HUES64 (cell line): ENCODE data around the gene KNSTRN.

ENCODE experiments used
- H3K27ac ChIP-seq: 2 replicates; pipeline ENCODE4 v1.7.0; 2013; ENCODE audit warnings: low read depth, low read length, inconsistent platforms
- H3K27me3 ChIP-seq: 2 replicates; pipeline ENCODE4 v1.6.1; 2013; ENCODE audit warnings: mild to moderate bottlenecking, low read length; ENCODE audit not compliant: insufficient read depth
- H3K36me3 ChIP-seq: 2 replicates; pipeline ENCODE4 v1.6.1; 2013; ENCODE audit warnings: mild to moderate bottlenecking, low read length; ENCODE audit not compliant: insufficient read depth
- H3K4me1 ChIP-seq: 2 replicates; pipeline ENCODE4 v1.6.1; 2013; ENCODE audit warnings: mild to moderate bottlenecking, low read length, moderate library complexity; ENCODE audit not compliant: insufficient read depth
- H3K4me3 ChIP-seq: 2 replicates; pipeline ENCODE4 v1.5.1; 2013; ENCODE audit warnings: mild to moderate bottlenecking, low read length, moderate library complexity
- H3K9ac ChIP-seq: 2 replicates; pipeline ENCODE4 v1.6.1; 2013; ENCODE audit warnings: mild to moderate bottlenecking, low read depth, low read length
- H3K9me3 ChIP-seq: 2 replicates; pipeline ENCODE4 v1.6.1; 2013; ENCODE audit warnings: low read depth, low read length; ENCODE audit not compliant: insufficient read depth
- WGBS: fragments of 150-250, 120-280 bp; methylation state at CpG from one replicate; pipeline ENCODE4 v1.1.7; 2013; ENCODE audit warnings: missing lambda C conversion rate; 5-methylcytosine and 5-hydroxymethylcytosine counted together

Gene KNSTRN

GRCh38 chr15:40409366-40409765, 26.8 kb downstream of the KNSTRN start:
- H3K4me3 ChIP-seq = no peak overlapping the region
- 93% methylated on average over 3 of the region's 3 CpGs for WGBS
- H3K27me3 ChIP-seq = no peaks in the 10 kb centered on the region
- H3K9ac ChIP-seq = no peak overlapping the region
- no peak overlapping the region for H3K27ac ChIP-seq
- H3K36me3 ChIP-seq = peaks cover 71% of the 10 kb centered on the region
- no peaks in the 10 kb centered on the region for H3K9me3 ChIP-seq
- H3K4me1 ChIP-seq = peaks cover 3% of the 10 kb centered on the region; the same call in 1 of the 2 replicates

DNA sequence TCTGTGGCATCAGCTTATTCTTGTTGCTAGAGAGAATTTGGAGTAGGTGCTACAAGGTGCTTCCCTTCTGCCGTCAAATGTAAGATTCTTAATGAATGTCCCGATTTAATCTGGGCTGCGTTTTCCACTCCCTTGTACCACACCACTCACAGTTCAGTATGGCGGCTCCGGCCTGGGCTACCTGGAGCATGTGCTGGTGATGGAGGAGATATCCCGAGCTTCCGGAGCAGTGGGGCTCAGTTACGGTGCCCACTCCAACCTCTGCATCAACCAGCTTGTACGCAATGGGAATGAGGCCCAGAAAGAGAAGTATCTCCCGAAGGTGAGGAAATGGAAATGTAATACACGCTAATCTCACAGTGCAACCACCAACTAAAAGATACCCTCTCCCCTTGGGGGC, 28.0 kb downstream of the KNSTRN start:
- Histone ChIP-seq H3K27ac (no peak overlapping the region), H3K9ac (no peak overlapping the region), H3K4me3 (no peak overlapping the region), H3K36me3 (peaks cover 82% of the 10 kb centered on the region), H3K27me3 (no peaks in the 10 kb centered on the region), H3K9me3 (no peaks in the 10 kb centered on the region), H3K4me1 (no peaks in the 10 kb centered on the region; the same call in 1 of the 2 replicates)
- 96% methylated on average over 8 of the region's 11 CpGs for WGBS

GRCh38 chr15:40412095-40412759, 29.7 kb downstream of the KNSTRN start:
- whole genome bisulfite sequencing = 89% methylated on average over 7 of the region's 7 CpGs
- no peaks in the 10 kb centered on the region for H3K4me1 ChIP-seq
- no peaks in the 10 kb centered on the region for H3K27me3 ChIP-seq
- no peaks in the 10 kb centered on the region for H3K9me3 ChIP-seq
- no peak overlapping the region for H3K27ac ChIP-seq
- no peak overlapping the region for H3K4me3 ChIP-seq
- H3K36me3 ChIP-seq = peaks cover 94% of the 10 kb centered on the region
- no peak overlapping the region for H3K9ac ChIP-seq

- Histone ChIP-seq H3K4me3 (no peak overlapping the region), H3K27ac (no peak overlapping the region), H3K27me3 (no peaks in the 10 kb centered on the region), H3K4me1 (no peaks in the 10 kb centered on the region), H3K36me3 (peaks cover 93% of the 10 kb centered on the region), H3K9ac (no peak overlapping the region), H3K9me3 (no peaks in the 10 kb centered on the region)
- WGBS = 97% methylated on average over 7 of the region's 9 CpGs
Observed at GRCh38 chr15:40413036-40413435, 30.5 kb downstream of the KNSTRN start.

GRCh38 chr15:40414816-40415215, 32.3 kb downstream of the KNSTRN start:
- WGBS = 93% methylated on average over 7 of the region's 7 CpGs

DNA sequence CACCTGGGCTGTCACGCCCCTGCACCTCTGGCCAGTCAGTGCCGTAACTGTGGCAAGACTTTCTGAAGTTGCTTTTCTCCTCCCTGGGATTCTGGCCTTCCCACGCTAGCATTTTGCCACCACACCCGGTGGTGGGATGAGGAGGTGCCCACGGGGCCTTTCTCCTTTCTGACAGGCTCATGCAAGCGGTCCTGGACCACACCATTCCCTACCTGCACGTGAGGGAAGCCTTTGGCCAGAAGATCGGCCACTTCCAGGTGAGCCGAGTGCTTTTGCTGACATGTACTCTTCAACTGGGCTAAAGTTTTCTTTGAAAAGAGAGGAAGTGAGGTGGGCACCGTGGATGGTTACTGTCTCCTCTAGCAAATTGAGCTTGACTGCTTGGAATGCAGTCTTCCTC, 32.7 kb downstream of the KNSTRN start:
- 94% methylated on average over 10 of the region's 10 CpGs for WGBS
- Histone ChIP-seq H3K36me3 (peaks cover 80% of the 10 kb centered on the region), H3K9me3 (no peaks in the 10 kb centered on the region), H3K27ac (no peak overlapping the region), H3K4me1 (no peaks in the 10 kb centered on the region), H3K9ac (no peak overlapping the region), H3K27me3 (no peaks in the 10 kb centered on the region), H3K4me3 (no peak overlapping the region)

More at GRCh38 chr15:40414816-40415215, 32.3 kb downstream of the KNSTRN start:
- Histone ChIP-seq H3K9me3 (no peaks in the 10 kb centered on the region), H3K36me3 (peaks cover 84% of the 10 kb centered on the region), H3K9ac (no peak overlapping the region), H3K27me3 (no peaks in the 10 kb centered on the region), H3K27ac (no peak overlapping the region), H3K4me1 (no peaks in the 10 kb centered on the region), H3K4me3 (no peak overlapping the region)

GRCh38 chr15:40416056-40416455, 33.5 kb downstream of the KNSTRN start:
- 95% methylated on average over 14 of the region's 14 CpGs for WGBS
- no peaks in the 10 kb centered on the region for H3K27me3 ChIP-seq
- no peaks in the 10 kb centered on the region for H3K4me1 ChIP-seq
- peaks cover 72% of the 10 kb centered on the region for H3K36me3 ChIP-seq
- no peaks in the 10 kb centered on the region for H3K9me3 ChIP-seq
- H3K4me3 ChIP-seq = no peak overlapping the region
- H3K27ac ChIP-seq = no peak overlapping the region
- no peak overlapping the region for H3K9ac ChIP-seq

DNA sequence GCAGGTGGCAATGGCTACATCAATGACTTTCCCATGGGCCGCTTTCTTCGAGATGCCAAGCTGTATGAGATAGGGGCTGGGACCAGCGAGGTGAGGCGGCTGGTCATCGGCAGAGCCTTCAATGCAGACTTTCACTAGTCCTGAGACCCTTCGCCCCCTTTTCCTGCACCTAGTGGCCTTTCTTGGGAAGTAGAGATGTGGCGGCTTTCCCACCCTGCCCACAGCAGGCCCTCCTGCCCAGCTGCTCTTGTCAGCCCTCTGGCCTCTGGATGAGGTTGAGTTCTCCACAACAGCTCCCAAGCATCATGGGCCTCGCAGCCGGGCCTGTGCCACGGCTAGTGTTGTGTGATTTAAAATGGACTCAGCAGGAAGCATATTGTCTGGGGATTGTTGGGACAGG, 35.6 kb downstream of the KNSTRN start:
- Histone ChIP-seq H3K4me1 (0 out of 2 replicates have a peak, but pooled peaks cover 4% of the 10 kb centered on the region), H3K9ac (no peak overlapping the region), H3K27ac (no peak overlapping the region), H3K27me3 (peaks cover 6% of the 10 kb centered on the region), H3K36me3 (peaks cover 51% of the 10 kb centered on the region), H3K9me3 (no peaks in the 10 kb centered on the region), H3K4me3 (no peak overlapping the region)
- WGBS = 93% methylated on average over 10 of the region's 10 CpGs

DNA sequence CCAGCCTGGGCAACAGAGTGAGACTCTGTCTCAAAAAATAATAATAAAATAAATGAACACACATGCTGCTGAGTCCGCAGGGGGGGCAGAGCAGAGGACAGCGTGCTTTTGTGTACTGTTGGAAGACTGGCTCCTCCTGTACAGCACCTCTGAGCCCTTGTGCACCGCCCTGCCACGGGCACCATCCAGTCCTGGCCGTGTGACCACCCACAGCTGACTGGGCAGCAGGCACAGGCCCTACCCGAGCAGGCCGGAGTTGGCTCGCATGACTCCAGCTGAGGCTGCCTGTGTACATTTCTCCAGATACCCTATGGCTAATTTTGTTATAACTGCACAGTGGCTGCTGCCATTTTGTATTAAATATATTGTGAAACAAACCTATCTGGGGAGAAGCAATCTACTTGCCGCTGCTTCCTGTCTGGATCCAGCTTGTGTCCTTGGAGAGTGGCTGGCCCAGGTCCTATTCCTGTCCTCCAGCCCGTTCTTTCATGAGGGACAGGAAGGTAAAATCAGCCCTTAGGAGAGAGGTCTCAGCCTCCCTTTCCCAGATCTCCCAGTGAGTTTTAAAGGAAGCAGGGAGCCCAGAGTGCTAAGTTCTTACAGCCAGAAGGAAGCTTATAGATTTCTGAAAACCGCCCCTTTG, 37.7 kb downstream of the KNSTRN start:
- H3K4me3 ChIP-seq = no peak overlapping the region
- peaks cover 30% of the 10 kb centered on the region for H3K36me3 ChIP-seq
- H3K9me3 ChIP-seq = no peaks in the 10 kb centered on the region
- WGBS = 94% methylated on average over 11 of the region's 11 CpGs
- no peak overlapping the region for H3K9ac ChIP-seq
- peaks cover 6% of the 10 kb centered on the region for H3K27me3 ChIP-seq
- H3K4me1 ChIP-seq = 0 out of 2 replicates have a peak, but pooled peaks cover 4% of the 10 kb centered on the region
- no peak overlapping the region for H3K27ac ChIP-seq

DNA sequence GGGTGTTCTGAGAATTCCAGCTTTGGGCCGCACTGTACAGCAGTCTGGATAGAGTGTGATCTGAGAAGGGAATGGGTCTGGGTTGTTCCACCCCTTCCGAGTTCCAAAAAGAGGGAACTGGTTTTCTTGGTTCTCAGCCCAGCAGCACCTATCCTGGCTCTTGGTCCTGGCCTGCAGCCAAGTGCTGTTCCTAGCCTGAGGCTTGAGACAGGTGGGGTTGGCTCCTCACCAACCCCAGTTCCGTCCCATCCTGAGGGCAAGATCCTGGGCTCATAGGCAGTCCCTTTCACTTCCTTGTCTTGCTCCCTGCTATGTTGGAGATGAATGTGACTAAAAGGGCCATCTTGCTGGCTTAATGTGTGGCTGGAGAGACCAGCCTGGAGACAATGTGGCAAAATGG, 38.3 kb downstream of the KNSTRN start:
- WGBS = 86% methylated on average over 3 of the region's 3 CpGs
- H3K9ac ChIP-seq = no peak overlapping the region
- H3K36me3 ChIP-seq = peaks cover 24% of the 10 kb centered on the region
- H3K4me1 ChIP-seq = 0 out of 2 replicates have a peak, but pooled peaks cover 4% of the 10 kb centered on the region
- no peak overlapping the region for H3K27ac ChIP-seq
- H3K27me3 ChIP-seq = peaks cover 6% of the 10 kb centered on the region
- H3K9me3 ChIP-seq = no peaks in the 10 kb centered on the region
- no peak overlapping the region for H3K4me3 ChIP-seq

DNA sequence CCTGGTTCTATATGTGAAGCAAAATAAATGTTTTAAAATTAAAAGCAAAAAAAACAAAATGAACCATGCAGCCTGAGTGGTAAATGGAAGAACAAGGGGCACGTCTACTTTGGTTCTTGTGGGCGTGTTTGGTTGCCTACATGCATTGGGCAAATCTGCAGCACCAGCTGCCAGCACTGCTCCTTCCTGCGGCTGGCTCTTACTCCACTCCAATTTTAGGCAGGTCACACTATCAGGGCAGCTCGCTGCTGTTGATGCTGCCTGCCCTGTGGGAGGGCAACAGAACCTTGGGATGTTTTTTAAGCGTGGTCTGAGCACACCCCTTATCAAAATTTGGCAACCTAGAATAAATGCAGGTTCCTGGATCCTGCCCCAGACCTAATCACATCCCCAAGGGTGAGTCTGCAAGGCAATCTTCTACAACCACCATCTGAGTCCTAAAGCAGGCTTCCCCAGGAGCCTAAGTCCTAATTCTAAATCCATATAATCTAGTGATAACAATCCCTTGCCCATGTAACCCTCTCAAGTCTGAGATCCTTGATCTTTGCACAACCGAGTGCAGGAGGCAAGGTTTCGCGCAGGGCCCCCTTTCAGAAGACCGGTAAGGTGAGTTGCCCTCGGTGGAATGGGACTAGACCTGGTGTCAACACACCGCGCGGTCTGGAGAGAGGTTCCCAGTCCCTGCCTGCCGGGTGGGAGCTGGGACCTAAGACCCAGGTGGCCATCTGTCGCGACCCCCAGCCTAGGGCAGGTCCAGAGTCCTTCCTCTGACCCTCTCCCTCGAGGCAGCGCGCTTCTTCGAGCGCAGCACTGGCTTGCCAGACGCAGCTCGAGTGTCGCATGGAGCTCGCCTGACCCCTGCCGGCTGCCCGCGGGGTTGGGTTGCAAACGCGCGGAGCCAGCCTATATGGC, 39.0 kb downstream of the KNSTRN start:
- Histone ChIP-seq H3K4me3 (peak overlapping the region; percentile 36; the same call in 1 of the 2 replicates), H3K27me3 (peaks cover 6% of the 10 kb centered on the region), H3K9me3 (no peaks in the 10 kb centered on the region), H3K27ac (no peak overlapping the region), H3K4me1 (0 out of 2 replicates have a peak, but pooled peaks cover 4% of the 10 kb centered on the region), H3K36me3 (peaks cover 17% of the 10 kb centered on the region), H3K9ac (no peak overlapping the region)
- 16% methylated on average over 31 of the region's 31 CpGs for WGBS
